Kidney epithelial cell (primary cell): ENCODE data around the gene ECM1. TPM values are rescaled to one million over a fixed set of nuclear protein-coding genes. Genes with fewer than 3 reads are reported as not detected.

Experiments
- DNase-seq: peaks from one replicate; pipeline ENCODE4 v3.0.0-alpha.2; 2010; ENCODE audit warnings: low read depth
- H3K27me3 ChIP-seq: 2 replicates; pipeline ENCODE4 v1.6.0; 2011; ENCODE audit warnings: low read length; ENCODE audit not compliant: control insufficient read depth, insufficient read depth
- H3K36me3 ChIP-seq: 2 replicates; pipeline ENCODE4 v1.5.1; 2011; ENCODE audit warnings: low read length; ENCODE audit not compliant: control insufficient read depth, insufficient read depth
- H3K4me3 ChIP-seq: 2 replicates; pipeline ENCODE4 v1.5.1; 2011; ENCODE audit warnings: low read depth, mild to moderate bottlenecking, control low read depth, low read length
- CTCF ChIP-seq: IDR thresholded peaks from 2 replicates; pipeline ENCODE4 v1.5.1; 2011; ENCODE audit warnings: mild to moderate bottlenecking, moderate library complexity, low read length, control low read depth, inconsistent platforms; ENCODE audit not compliant: insufficient read depth, poor library complexity, severe bottlenecking
- total RNA-seq: library from RNA; depleted of rRNA; stranded (reverse); fragments of >200 nt; gene quantifications from 2 replicates; pipeline ENCODE4 v1.2.3, GENCODE V29; 2015

ECM1 gene
- total RNA-seq, 1 donor from 2014 or later: 5.4 TPM

GRCh38 chr1:150530491-150531159 is 22.7 kb downstream of the ECM1 start:
- no peaks in the 10 kb centered on the region for H3K36me3 ChIP-seq
- DNase-seq: no peak
- no peak for TF ChIP-seq CTCF
- H3K27me3 ChIP-seq: no peaks in the 10 kb centered on the region
- H3K4me3 ChIP-seq: no peak overlapping the region

GRCh38 chr1:150532860-150533259 is 25.0 kb downstream of the ECM1 start:
- DNase-seq: no peak
- Histone ChIP-seq H3K4me3 (no peak overlapping the region), H3K36me3 (no peaks in the 10 kb centered on the region), H3K27me3 (no peaks in the 10 kb centered on the region)
- TF ChIP-seq CTCF: no peak

GRCh38 chr1:150534002-150534401 is 26.1 kb downstream of the ECM1 start:
- no peak for DNase-seq
- no peaks in the 10 kb centered on the region for H3K27me3 ChIP-seq
- H3K36me3 ChIP-seq: no peaks in the 10 kb centered on the region
- no peak for TF ChIP-seq CTCF
- H3K4me3 ChIP-seq: no peak overlapping the region

GRCh38 chr1:150535511-150536287 is 27.8 kb downstream of the ECM1 start:
- H3K36me3 ChIP-seq: no peaks in the 10 kb centered on the region
- TF ChIP-seq CTCF: no peak
- H3K27me3 ChIP-seq: no peaks in the 10 kb centered on the region
- no peak overlapping the region for H3K4me3 ChIP-seq
- DNase-seq: no peak

- Histone ChIP-seq H3K27me3 (no peaks in the 10 kb centered on the region), H3K4me3 (no peak overlapping the region), H3K36me3 (no peaks in the 10 kb centered on the region)
- DNase-seq: no peak
- no peak for TF ChIP-seq CTCF
These were observed 29.2 kb downstream of the ECM1 start for GRCh38 chr1:150536836-150537731.
